ENCODE measurements around the gene KCNQ1.

DNA sequence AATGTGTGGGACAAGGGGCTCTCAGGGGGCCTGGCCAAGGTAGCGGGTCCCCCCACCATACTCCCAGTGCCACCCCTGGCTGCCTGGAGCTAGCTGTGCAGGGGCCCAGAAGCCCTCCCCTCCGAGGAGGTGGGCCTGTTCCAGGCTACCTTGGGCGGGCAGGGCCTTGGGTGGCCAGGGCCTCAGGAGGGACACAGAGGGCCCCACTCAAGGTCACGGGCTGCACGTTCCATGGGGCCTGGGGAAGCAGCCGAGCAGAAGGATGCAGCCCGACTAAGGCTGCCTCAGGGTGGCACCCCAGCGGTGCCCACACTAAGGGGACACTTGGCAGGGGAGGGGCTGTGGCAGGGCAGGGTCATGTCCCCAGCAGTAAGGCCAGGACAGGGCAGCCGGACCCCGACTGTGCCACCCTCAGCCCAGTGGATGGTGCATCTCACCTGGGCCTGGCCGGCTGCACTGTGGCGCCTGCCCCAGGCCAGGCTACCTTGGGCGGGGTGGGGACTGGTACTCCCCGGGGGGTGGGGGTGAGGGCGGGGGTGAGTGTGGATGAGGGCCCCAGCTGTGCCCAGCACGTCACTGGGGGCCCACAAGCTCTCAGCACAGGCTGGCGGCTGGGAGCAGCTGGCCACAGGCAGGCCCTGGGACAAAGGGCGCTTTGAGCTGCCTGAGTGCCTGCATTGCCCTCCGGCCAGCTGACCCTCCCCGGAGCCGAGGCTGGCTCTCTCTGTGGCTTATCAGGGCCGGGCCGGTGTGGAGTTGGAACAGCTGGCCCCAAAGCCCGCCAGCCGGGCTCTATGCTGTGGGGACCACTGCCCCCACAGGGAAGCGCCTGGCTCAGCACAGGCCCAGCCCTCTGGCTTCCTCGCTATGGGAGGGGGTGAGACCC, 117.1 kb downstream of the KCNQ1 start:
- TF ChIP-seq, protein P1, sequence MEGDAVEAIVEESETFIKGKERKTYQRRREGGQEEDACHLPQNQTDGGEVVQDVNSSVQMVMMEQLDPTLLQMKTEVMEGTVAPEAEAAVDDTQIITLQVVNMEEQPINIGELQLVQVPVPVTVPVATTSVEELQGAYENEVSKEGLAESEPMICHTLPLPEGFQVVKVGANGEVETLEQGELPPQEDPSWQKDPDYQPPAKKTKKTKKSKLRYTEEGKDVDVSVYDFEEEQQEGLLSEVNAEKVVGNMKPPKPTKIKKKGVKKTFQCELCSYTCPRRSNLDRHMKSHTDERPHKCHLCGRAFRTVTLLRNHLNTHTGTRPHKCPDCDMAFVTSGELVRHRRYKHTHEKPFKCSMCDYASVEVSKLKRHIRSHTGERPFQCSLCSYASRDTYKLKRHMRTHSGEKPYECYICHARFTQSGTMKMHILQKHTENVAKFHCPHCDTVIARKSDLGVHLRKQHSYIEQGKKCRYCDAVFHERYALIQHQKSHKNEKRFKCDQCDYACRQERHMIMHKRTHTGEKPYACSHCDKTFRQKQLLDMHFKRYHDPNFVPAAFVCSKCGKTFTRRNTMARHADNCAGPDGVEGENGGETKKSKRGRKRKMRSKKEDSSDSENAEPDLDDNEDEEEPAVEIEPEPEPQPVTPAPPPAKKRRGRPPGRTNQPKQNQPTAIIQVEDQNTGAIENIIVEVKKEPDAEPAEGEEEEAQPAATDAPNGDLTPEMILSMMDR (IDR thresholded peaks at IDR 0.05), result no peak
- no peak for TF ChIP-seq POLR2A (IDR thresholded peaks at IDR 0.05)
